ENCODE data around the gene RERE. TPM values are rescaled to one million over a fixed set of nuclear protein-coding genes. Genes with fewer than 3 reads are reported as not detected.

RERE gene
- total RNA-seq, 1 donor from 2014 or later, result 124 TPM

DNA sequence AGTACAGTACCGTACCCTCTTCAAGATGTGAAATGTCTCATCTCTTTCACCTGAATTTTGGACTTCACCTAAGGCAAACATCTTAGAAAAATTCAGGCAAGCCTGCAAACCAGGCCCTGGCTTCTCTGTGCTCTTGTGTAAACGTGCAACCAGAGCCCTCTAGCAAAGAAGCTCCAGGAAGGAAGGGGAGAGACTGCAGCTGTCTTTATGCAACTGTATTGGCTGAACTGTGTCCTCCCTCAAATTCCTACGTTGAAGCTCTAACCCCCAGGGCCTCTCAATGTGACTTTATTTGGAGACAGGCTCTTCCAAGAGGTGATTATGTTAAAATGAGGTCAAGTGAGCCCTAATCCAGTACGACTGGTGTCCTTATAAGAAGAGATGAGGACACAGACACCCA, 439.3 kb downstream of the RERE start:
- Mint-ChIP-seq H3K36me3 (ENCODE audit: low read depth, unreplicated experiment) (peaks cover 10% of the 10 kb centered on the region), H3K27ac (ENCODE audit: unreplicated experiment) (no peak overlapping the region), H3K4me3 (ENCODE audit: unreplicated experiment) (no peak overlapping the region), H3K4me1 (ENCODE audit: low read depth, unreplicated experiment) (peaks cover 43% of the 10 kb centered on the region), H3K9me3 (ENCODE audit: unreplicated experiment) (no peaks in the 10 kb centered on the region), H3K27me3 (ENCODE audit: low read depth, unreplicated experiment) (no peaks in the 10 kb centered on the region)
- Histone ChIP-seq H3K9me3 (ENCODE audit: insufficient read depth, low read depth, low read length) (no peaks in the 10 kb centered on the region), H3K27me3 (ENCODE audit: insufficient read depth, low read length) (no peaks in the 10 kb centered on the region), H3K79me2 (ENCODE audit: insufficient read depth, low read length) (peaks cover 80% of the 10 kb centered on the region), H3K9ac (ENCODE audit: low read length) (no peak overlapping the region), H3K27ac (ENCODE audit: low read depth, low read length) (no peak overlapping the region), H3K4me3 (ENCODE audit: insufficient read depth, low read depth, low read length) (no peak overlapping the region), H2AFZ (ENCODE audit: low read depth, low read length) (no peak overlapping the region), H4K20me1 (ENCODE audit: insufficient read depth, low read length) (peaks cover 83% of the 10 kb centered on the region), H3K4me1 (ENCODE audit: insufficient read depth, low read length) (peaks cover 28% of the 10 kb centered on the region), H3K36me3 (ENCODE audit: insufficient read depth, low read length) (no peaks in the 10 kb centered on the region), H3K4me2 (ENCODE audit: low read length) (no peak overlapping the region)
- no peak for TF ChIP-seq EZH2 (IDR thresholded peaks at IDR 0.05; ENCODE audit: insufficient read depth, low read length)
- TF ChIP-seq, protein P1, sequence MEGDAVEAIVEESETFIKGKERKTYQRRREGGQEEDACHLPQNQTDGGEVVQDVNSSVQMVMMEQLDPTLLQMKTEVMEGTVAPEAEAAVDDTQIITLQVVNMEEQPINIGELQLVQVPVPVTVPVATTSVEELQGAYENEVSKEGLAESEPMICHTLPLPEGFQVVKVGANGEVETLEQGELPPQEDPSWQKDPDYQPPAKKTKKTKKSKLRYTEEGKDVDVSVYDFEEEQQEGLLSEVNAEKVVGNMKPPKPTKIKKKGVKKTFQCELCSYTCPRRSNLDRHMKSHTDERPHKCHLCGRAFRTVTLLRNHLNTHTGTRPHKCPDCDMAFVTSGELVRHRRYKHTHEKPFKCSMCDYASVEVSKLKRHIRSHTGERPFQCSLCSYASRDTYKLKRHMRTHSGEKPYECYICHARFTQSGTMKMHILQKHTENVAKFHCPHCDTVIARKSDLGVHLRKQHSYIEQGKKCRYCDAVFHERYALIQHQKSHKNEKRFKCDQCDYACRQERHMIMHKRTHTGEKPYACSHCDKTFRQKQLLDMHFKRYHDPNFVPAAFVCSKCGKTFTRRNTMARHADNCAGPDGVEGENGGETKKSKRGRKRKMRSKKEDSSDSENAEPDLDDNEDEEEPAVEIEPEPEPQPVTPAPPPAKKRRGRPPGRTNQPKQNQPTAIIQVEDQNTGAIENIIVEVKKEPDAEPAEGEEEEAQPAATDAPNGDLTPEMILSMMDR (IDR thresholded peaks at IDR 0.05; ENCODE audit: insufficient read depth, low read depth, low read length), result no peak
- FAIRE-seq (no peak), DNase-seq (ENCODE audit: low read depth) (no peak)

GRCh38 chr1:8377271-8377981, 440.0 kb downstream of the RERE start:
- Histone ChIP-seq H3K4me2 (ENCODE audit: low read length) (no peak overlapping the region), H3K9ac (ENCODE audit: low read length) (no peak overlapping the region), H2AFZ (ENCODE audit: low read depth, low read length) (no peak overlapping the region), H4K20me1 (ENCODE audit: insufficient read depth, low read length) (peaks cover 83% of the 10 kb centered on the region), H3K36me3 (ENCODE audit: insufficient read depth, low read length) (no peaks in the 10 kb centered on the region), H3K4me3 (ENCODE audit: insufficient read depth, low read depth, low read length) (no peak overlapping the region), H3K79me2 (ENCODE audit: insufficient read depth, low read length) (peaks cover 78% of the 10 kb centered on the region), H3K4me1 (ENCODE audit: insufficient read depth, low read length) (peaks cover 34% of the 10 kb centered on the region), H3K27me3 (ENCODE audit: insufficient read depth, low read length) (no peaks in the 10 kb centered on the region), H3K9me3 (ENCODE audit: insufficient read depth, low read depth, low read length) (no peaks in the 10 kb centered on the region), H3K27ac (ENCODE audit: low read depth, low read length) (no peak overlapping the region)
- Mint-ChIP-seq H3K9me3 (ENCODE audit: unreplicated experiment) (no peaks in the 10 kb centered on the region), H3K4me1 (ENCODE audit: low read depth, unreplicated experiment) (peaks cover 48% of the 10 kb centered on the region), H3K4me3 (ENCODE audit: unreplicated experiment) (no peak overlapping the region), H3K36me3 (ENCODE audit: low read depth, unreplicated experiment) (peaks cover 10% of the 10 kb centered on the region), H3K27me3 (ENCODE audit: low read depth, unreplicated experiment) (no peaks in the 10 kb centered on the region), H3K27ac (ENCODE audit: unreplicated experiment) (no peak overlapping the region)
- no peak for TF ChIP-seq EZH2 (IDR thresholded peaks at IDR 0.05; ENCODE audit: insufficient read depth, low read length)
- TF ChIP-seq, protein P1 (IDR thresholded peaks at IDR 0.05; ENCODE audit: insufficient read depth, low read depth, low read length), result no peak
- DNase-seq (ENCODE audit: low read depth) (no peak), FAIRE-seq (no peak)

GRCh38 chr1:8376358-8376840, 441.0 kb downstream of the RERE start:
- H3K27me3 Mint-ChIP-seq (ENCODE audit: low read depth, unreplicated experiment), result no peaks in the 10 kb centered on the region
- Histone ChIP-seq H3K4me2 (ENCODE audit: low read length) (no peak overlapping the region), H3K9me3 (ENCODE audit: insufficient read depth, low read depth, low read length) (no peaks in the 10 kb centered on the region), H3K27me3 (ENCODE audit: insufficient read depth, low read length) (no peaks in the 10 kb centered on the region), H3K36me3 (ENCODE audit: insufficient read depth, low read length) (no peaks in the 10 kb centered on the region), H3K4me1 (ENCODE audit: insufficient read depth, low read length) (peaks cover 27% of the 10 kb centered on the region), H3K9ac (ENCODE audit: low read length) (no peak overlapping the region), H4K20me1 (ENCODE audit: insufficient read depth, low read length) (peaks cover 83% of the 10 kb centered on the region), H3K79me2 (ENCODE audit: insufficient read depth, low read length) (peaks cover 79% of the 10 kb centered on the region), H2AFZ (ENCODE audit: low read depth, low read length) (no peak overlapping the region), H3K4me3 (ENCODE audit: insufficient read depth, low read depth, low read length) (no peak overlapping the region), H3K27ac (ENCODE audit: low read depth, low read length) (no peak overlapping the region)
- FAIRE-seq (no peak), DNase-seq (ENCODE audit: low read depth) (no peak)
- peaks cover 51% of the 10 kb centered on the region for H3K4me1 Mint-ChIP-seq (ENCODE audit: low read depth, unreplicated experiment)
- no peaks in the 10 kb centered on the region for H3K9me3 Mint-ChIP-seq (ENCODE audit: unreplicated experiment)
- no peak overlapping the region for H3K27ac Mint-ChIP-seq (ENCODE audit: unreplicated experiment)
- TF ChIP-seq EZH2 (IDR thresholded peaks at IDR 0.05; ENCODE audit: insufficient read depth, low read length), result no peak
- TF ChIP-seq, protein P1 (IDR thresholded peaks at IDR 0.05; ENCODE audit: insufficient read depth, low read depth, low read length), result no peak
- no peak overlapping the region for H3K4me3 Mint-ChIP-seq (ENCODE audit: unreplicated experiment)
- peaks cover 10% of the 10 kb centered on the region for H3K36me3 Mint-ChIP-seq (ENCODE audit: low read depth, unreplicated experiment)
